ENCODE results near the gene OR51E1.

OR51E1 gene

GRCh38 chr11:4654635-4655369 lies 11.0 kb downstream of the OR51E1 start:
- no peak for DNase-seq (ENCODE audit: low spot score)

- no peak for DNase-seq (ENCODE audit: low spot score)
Measured at GRCh38 chr11:4658629-4659445, 15.1 kb downstream of the OR51E1 start.

- no peak for DNase-seq (ENCODE audit: low spot score)
Measured at GRCh38 chr11:4662876-4663275, 19.1 kb downstream of the OR51E1 start.

- no peak for DNase-seq (ENCODE audit: low spot score)
Measured at GRCh38 chr11:4664183-4664582, 20.4 kb downstream of the OR51E1 start.

- no peak for DNase-seq (ENCODE audit: low spot score)
Measured at GRCh38 chr11:4664786-4665185, 21.0 kb downstream of the OR51E1 start.

- DNase-seq (ENCODE audit: low spot score): no peak
Measured at GRCh38 chr11:4665424-4665823, 21.6 kb downstream of the OR51E1 start.

- no peak for DNase-seq (ENCODE audit: low spot score)
Measured at GRCh38 chr11:4671741-4672140, 28.0 kb downstream of the OR51E1 start.

- no peak for DNase-seq (ENCODE audit: low spot score)
Measured at GRCh38 chr11:4672470-4672869, 28.7 kb downstream of the OR51E1 start.

GRCh38 chr11:4673781-4674180 lies 30.0 kb downstream of the OR51E1 start:
- no peak for DNase-seq (ENCODE audit: low spot score)

GRCh38 chr11:4677948-4678347 lies 34.2 kb downstream of the OR51E1 start:
- no peak for DNase-seq (ENCODE audit: low spot score)

GRCh38 chr11:4680341-4680740 lies 36.6 kb downstream of the OR51E1 start:
- no peak for DNase-seq (ENCODE audit: low spot score)

- no peak for DNase-seq (ENCODE audit: low spot score)
Measured at GRCh38 chr11:4682623-4683419, 39.0 kb downstream of the OR51E1 start.

GRCh38 chr11:4684631-4685285 lies 41.0 kb downstream of the OR51E1 start:
- no peak for DNase-seq (ENCODE audit: low spot score)

- DNase-seq (ENCODE audit: low spot score): no peak
Measured at GRCh38 chr11:4695442-4695841, 51.7 kb downstream of the OR51E1 start.

- DNase-seq (ENCODE audit: low spot score): no peak
Measured at GRCh38 chr11:4697585-4697984, 53.8 kb downstream of the OR51E1 start, which contains the start of gene OR51E2. Gene OR51E2 (minus strand): TSS chr11:4697853. CDS start chr11:4682711, 15,142 bp downstream.

- no peak for DNase-seq (ENCODE audit: low spot score)
Measured at GRCh38 chr11:4699697-4700435, 56.1 kb downstream of the OR51E1 start.

GRCh38 chr11:4700436-4700820 lies 56.6 kb downstream of the OR51E1 start:
- no peak for DNase-seq (ENCODE audit: low spot score)

GRCh38 chr11:4704054-4704789 lies 60.4 kb downstream of the OR51E1 start, which contains the start of gene MMP26:
Gene MMP26 (plus strand): TSS chr11:4704784.
- no peak for DNase-seq (ENCODE audit: low spot score)

GRCh38 chr11:4704790-4705334 lies 61.1 kb downstream of the OR51E1 start:
- no peak for DNase-seq (ENCODE audit: low spot score)

Data from left forelimb (tissue), 1 donor.